ENCODE measurements around the gene AMY2A.
"Not testable (repeated sequence)": the region's sequence is repeated elsewhere in the genome, so short reads cannot be mapped to it uniquely, and the experiment has no call there.

AMY2A gene

DNA sequence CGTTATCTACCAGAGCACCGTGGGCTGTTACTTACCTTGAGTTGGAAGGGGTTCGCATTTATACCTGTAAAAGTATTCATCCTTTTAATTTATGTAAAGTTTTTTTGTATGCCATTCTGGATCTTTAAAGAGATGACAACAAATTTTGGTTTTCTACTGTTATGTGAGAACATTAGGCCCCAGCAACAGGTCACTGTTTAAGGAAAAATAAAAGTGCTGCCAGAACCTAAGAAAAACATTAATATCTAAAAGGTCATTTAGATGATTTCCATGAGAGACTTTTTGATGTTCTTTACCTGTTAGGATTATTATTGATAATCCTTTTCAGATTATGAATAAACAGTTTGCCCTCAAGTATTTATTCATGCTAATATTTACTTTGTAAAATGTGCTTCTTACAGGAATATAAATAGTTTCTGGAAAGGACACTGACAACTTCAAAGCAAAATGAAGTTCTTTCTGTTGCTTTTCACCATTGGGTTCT lies at the start of gene AMY2A:
TSS of gene AMY2A (plus strand) at position 434 of the 484 bp plus-strand sequence. CDS start at position 448, 14 bp downstream.
- TF ChIP-seq GATA3, GATA2 (IDR thresholded peaks at IDR 0.05; ENCODE audit: low read depth, low read length): not testable (repeated sequence)

DNA sequence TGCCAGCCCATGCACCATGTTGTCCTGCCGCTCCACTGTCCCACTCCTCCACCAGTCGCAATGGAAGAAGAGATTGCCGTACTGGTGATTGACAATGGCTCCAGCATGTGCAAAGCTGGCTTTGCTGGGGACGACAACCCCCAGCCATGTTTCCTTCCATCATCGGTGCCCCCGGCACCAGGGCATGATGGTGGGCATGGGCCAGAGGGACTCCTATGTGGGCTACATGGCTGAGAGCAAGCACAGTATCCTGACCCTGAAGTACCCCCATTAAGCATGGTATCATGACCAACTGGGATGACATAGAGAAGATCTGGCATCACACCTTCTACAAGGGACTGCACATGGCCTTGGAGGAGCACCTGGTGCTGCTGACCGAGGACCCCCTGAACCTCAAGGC lies 47.7 kb upstream of the AMY2A start:
- TF ChIP-seq GATA3 (IDR thresholded peaks at IDR 0.05; ENCODE audit: low read depth, low read length) = no peak

DNA sequence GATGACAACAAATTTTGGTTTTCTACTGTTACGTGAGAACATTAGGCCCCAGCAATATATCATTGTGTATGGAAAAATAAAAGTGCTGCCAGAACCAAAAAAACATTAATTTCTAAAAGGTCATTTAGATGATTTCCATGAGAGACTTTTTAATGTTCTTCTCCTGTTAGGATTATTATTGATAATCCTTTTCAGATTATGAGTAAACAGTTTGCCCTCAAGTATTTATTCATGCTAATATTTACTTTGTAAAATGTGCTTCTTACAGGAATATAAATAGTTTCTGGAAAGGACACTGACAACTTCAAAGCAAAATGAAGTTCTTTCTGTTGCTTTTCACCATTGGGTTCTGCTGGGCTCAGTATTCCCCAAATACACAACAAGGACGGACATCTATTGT lies 45.9 kb upstream of the AMY2A start, which contains the start of gene AMY2B:
TSS of gene AMY2B (plus strand) at position 301 of the 400 bp plus-strand sequence. CDS start at position 315, 14 bp downstream.
- not testable (repeated sequence) for TF ChIP-seq GATA2, GATA3 (IDR thresholded peaks at IDR 0.05; ENCODE audit: low read depth, low read length)

GRCh38 chr1:103576065-103576464 lies 41.2 kb upstream of the AMY2A start:
- TF ChIP-seq GATA2 (IDR thresholded peaks at IDR 0.05; ENCODE audit: low read depth, low read length) = no peak
- TF ChIP-seq GATA3 (IDR thresholded peaks at IDR 0.05; ENCODE audit: low read depth, low read length) = no peak

- TF ChIP-seq GATA3 (IDR thresholded peaks at IDR 0.05; ENCODE audit: low read depth, low read length) = no peak
- no peak for TF ChIP-seq GATA2 (IDR thresholded peaks at IDR 0.05; ENCODE audit: low read depth, low read length)
Measured at GRCh38 chr1:103582464-103582863, 34.8 kb upstream of the AMY2A start.

DNA sequence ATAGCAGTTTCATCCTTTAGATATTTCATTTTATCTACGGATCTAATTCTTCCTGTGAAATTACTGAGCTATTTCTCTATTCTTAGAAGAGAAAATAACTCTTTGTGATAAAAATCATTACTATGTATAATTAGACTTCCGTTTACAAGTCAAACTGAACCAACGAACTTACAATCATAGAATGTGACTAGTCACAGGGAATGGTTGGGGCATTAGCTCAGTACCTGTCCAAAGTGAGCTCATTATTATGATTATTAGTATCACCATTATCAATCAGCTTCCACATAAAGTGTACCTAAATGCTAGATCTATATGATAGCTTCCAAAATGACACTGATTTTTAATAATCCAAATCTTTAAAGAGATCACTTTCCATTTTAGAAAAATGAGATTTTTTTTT lies 33.3 kb upstream of the AMY2A start:
- TF ChIP-seq GATA3 (IDR thresholded peaks at IDR 0.05; ENCODE audit: low read depth, low read length) (no peak), GATA2 (IDR thresholded peaks at IDR 0.05; ENCODE audit: low read depth, low read length) (no peak)

GRCh38 chr1:103584537-103584936 lies 32.7 kb upstream of the AMY2A start:
- TF ChIP-seq GATA3 (IDR thresholded peaks at IDR 0.05; ENCODE audit: low read depth, low read length) (no peak), GATA2 (IDR thresholded peaks at IDR 0.05; ENCODE audit: low read depth, low read length) (no peak)

- TF ChIP-seq GATA3 (IDR thresholded peaks at IDR 0.05; ENCODE audit: low read depth, low read length) (no peak), GATA2 (IDR thresholded peaks at IDR 0.05; ENCODE audit: low read depth, low read length) (no peak)
Measured at GRCh38 chr1:103616362-103616761, 865 bp upstream of the AMY2A start.

GRCh38 chr1:103655460-103655859 lies 38.2 kb downstream of the AMY2A start, which contains the start of gene AMY1A:
Gene AMY1A, plus strand, starts transcription at chr1:103655760. Its CDS starts 571 bp downstream, at chr1:103656331.
- TF ChIP-seq GATA3, GATA2 (IDR thresholded peaks at IDR 0.05; ENCODE audit: low read depth, low read length): not testable (repeated sequence)

All from SH-SY5Y (cell line).